K562 (cell line): ENCODE data around the gene PRSS48. TPM values are rescaled to one million over a fixed set of nuclear protein-coding genes. Genes with fewer than 3 reads are reported as not detected.

ENCODE experiments used
- ATAC-seq: fragments of 200-7000 bp; cut with Tn5 transposase; 3 replicates; pipeline ENCODE4 v1.9.1; 2020; ENCODE audit warnings: moderate library complexity
- BruUV-seq: library from RNA; stranded (reverse); fragments of 400-500 nt; replicated peaks from 2 replicates; lab custom pipeline; 2021; lab: Mats Ljungman, UMichigan
- CTCF ChIA-PET: fragments of 300-600 bp; formaldehyde crosslinking; extraction: SDS; loops from one replicate; lab custom pipeline; 2021; ENCODE audit warnings: low intra/inter-chr PET ratio; lab: Yijun Ruan, JAX
- POLR2A ChIA-PET: fragments of 300-600, 350-650 bp; sonication (Branson Sonifier 250); formaldehyde crosslinking; extraction: SDS; loops from one replicate; lab custom pipeline; 2021; ENCODE audit warnings: antibody characterized with exemption, inconsistent platforms; lab: Yijun Ruan, JAX
- DNase-seq, 4 experiments: peaks; one replicate each; pipeline versions ENCODE4 v3.0.0 to v3.0.0-alpha.2; 2011 to 2018; ENCODE audit warnings: low spot score in 3 of 4, mixed read lengths in 3 of 4; ENCODE audit errors: extremely low read depth in 1 of 4
- FAIRE-seq: peaks from 2 replicates; lab custom pipeline; 2011; peaks lifted over from hg19 to GRCh38; lab: Jason Lieb, UNC
- H2AFZ ChIP-seq: 2 replicates; pipeline ENCODE4 v1.6.0; 2011; ENCODE audit warnings: low read depth, low read length, control low read depth, inconsistent platforms
- H3K27ac ChIP-seq: fragments of 200-600 bp; 3 replicates; pipeline ENCODE4 v1.8.0; 2011; ENCODE audit warnings: low read depth, mild to moderate bottlenecking, control low read depth, inconsistent platforms, low read length, moderate library complexity, mixed read lengths; ENCODE audit errors: extremely low read depth
- H3K27me3 ChIP-seq, 2 experiments: fragments of 300-600 bp in 1 of 2; 2 replicates in 1 of 2; 3 replicates in 1 of 2; pipeline versions ENCODE4 v1.6.0 to v1.8.0; 2011; ENCODE audit warnings: inconsistent platforms in 2 of 2, low read length in 2 of 2, mild to moderate bottlenecking in 1 of 2, mixed read lengths in 1 of 2, moderate library complexity in 1 of 2; ENCODE audit not compliant: control insufficient read depth in 2 of 2, insufficient read depth in 2 of 2
- H3K36me3 ChIP-seq: fragments of 300-600 bp; 3 replicates; pipeline ENCODE4 v1.8.0; 2011; ENCODE audit warnings: mild to moderate bottlenecking, low read length, inconsistent platforms; ENCODE audit not compliant: control insufficient read depth, insufficient read depth
- H3K4me1 ChIP-seq, 2 experiments: fragments of 200-600 bp in 1 of 2; replicated peaks in 1 of 2; 2 replicates in 1 of 2; 3 replicates in 1 of 2; pipeline versions ENCODE4 v1.5.1 to v1.8.0; 2011; ENCODE audit warnings: inconsistent platforms in 2 of 2, low read length in 2 of 2, mild to moderate bottlenecking in 1 of 2, mixed read lengths in 1 of 2, moderate library complexity in 1 of 2; ENCODE audit not compliant: control insufficient read depth in 2 of 2, insufficient read depth in 2 of 2
- H3K4me2 ChIP-seq: 2 replicates; pipeline ENCODE4 v1.6.1; 2011; ENCODE audit warnings: low read length, control low read depth, inconsistent platforms, mixed read lengths; ENCODE audit not compliant: insufficient read depth
- H3K4me3 ChIP-seq: fragments of 200-600 bp; sonication (generic), shearing (Covaris generic); 2 replicates; pipeline ENCODE4 v1.5.1; 2016; ENCODE audit warnings: control low read depth, inconsistent platforms
- H3K79me2 ChIP-seq: fragments of 200-600 bp; 3 replicates; pipeline ENCODE4 v1.8.0; 2011; ENCODE audit warnings: low read length, inconsistent platforms; ENCODE audit not compliant: control insufficient read depth, insufficient read depth
- H3K9ac ChIP-seq, 2 experiments: 2 replicates each; pipeline versions ENCODE4 v1.6.0 to v1.6.1; 2011; ENCODE audit warnings: low read depth in 2 of 2, low read length in 2 of 2, control low read depth in 1 of 2, inconsistent platforms in 1 of 2, mild to moderate bottlenecking in 1 of 2, mixed read lengths in 1 of 2; ENCODE audit not compliant: insufficient read depth in 1 of 2
- H3K9me1 ChIP-seq: one replicate; pipeline ENCODE4 v1.6.0; 2011; ENCODE audit warnings: inconsistent platforms, mild to moderate bottlenecking, low read length, moderate library complexity; ENCODE audit not compliant: control insufficient read depth, insufficient read depth
- H3K9me3 ChIP-seq: replicated peaks from 2 replicates; pipeline ENCODE4 v1.5.1; 2011; ENCODE audit warnings: low read depth, low read length, inconsistent platforms; ENCODE audit not compliant: control insufficient read depth, insufficient read depth
- H4K20me1 ChIP-seq: replicated peaks from 2 replicates; pipeline ENCODE4 v1.6.1; 2011; ENCODE audit warnings: low read length, inconsistent platforms, mixed read lengths; ENCODE audit not compliant: control insufficient read depth, insufficient read depth
- ATF3 ChIP-seq, 2 experiments: fragments of 450-650 bp in 1 of 2; sonication (generic) in 1 of 2; formaldehyde crosslinking in 1 of 2; IDR thresholded peaks in 1 of 2; conservative IDR thresholded peaks in 1 of 2; 2 replicates each; pipeline versions ENCODE4 v1.6.1 to v1.8.1; 2016 to 2023; ENCODE audit warnings: mild to moderate bottlenecking in 2 of 2, moderate library complexity in 2 of 2, inconsistent platforms in 1 of 2, missing genetic modification reagents in 1 of 2
- CREBBP ChIP-seq: IDR thresholded peaks from one replicate; pipeline ENCODE4 v1.6.1; 2012; ENCODE audit warnings: low read depth, mild to moderate bottlenecking, control low read depth, inconsistent platforms, low read length
- EHMT2 ChIP-seq: fragments of 450-650 bp; IDR thresholded peaks from 2 replicates; pipeline ENCODE4 v1.6.1; 2018; ENCODE audit warnings: antibody characterized with exemption
- ETS1 ChIP-seq: conservative IDR thresholded peaks from 2 replicates; pipeline ENCODE4 v1.6.1; 2011; ENCODE audit warnings: low read depth, mild to moderate bottlenecking, low read length; ENCODE audit not compliant: control insufficient read depth
- RFX5 ChIP-seq: IDR thresholded peaks from 2 replicates; pipeline ENCODE4 v1.6.1; 2011; ENCODE audit warnings: low read depth, mild to moderate bottlenecking, improper control_type of control experiment, low read length
- TFAM ChIP-seq: fragments of 250-450 bp; sonication (Bioruptor Pico); conservative IDR thresholded peaks from 2 replicates; pipeline ENCODE4 v1.5.0; 2021; ENCODE audit warnings: mild to moderate bottlenecking, moderate library complexity
- WGBS: fragments of 100-300 bp; shearing (Covaris generic); methylation state at CpG from one replicate; pipeline ENCODE4 v1.1.6; 2016; ENCODE audit warnings: low coverage, mixed read lengths; ENCODE audit not compliant: insufficient coverage; ENCODE audit errors: missing lambda C conversion rate; 5-methylcytosine and 5-hydroxymethylcytosine counted together
- in situ Hi-C: fragments of 300-500 bp; cut with MboI; formaldehyde crosslinking; loops from 4 replicates; pipeline ENCODE4 v1.15.0; 2018; ENCODE audit warnings: inconsistent platforms, mixed read lengths
- intact Hi-C: fragments of 100-400 bp; cut with micrococcal nuclease; formaldehyde crosslinking; loops from 2 replicates; pipeline ENCODE4 v1.14.2; 2022
- polyA plus RNA-seq, 8 experiments: library from polyadenylated mRNA; depleted of rRNA in 4 of 8; stranded (reverse) in 5 of 8; unstranded in 3 of 8; fragments of >200 nt; fragmentation: Nextera tagmentation in 2 of 8; fragmentation: Illumina TruSeq in 1 of 8; extraction: Ambion mirVana in 2 of 8; extraction: Trizol in 1 of 8; gene quantifications; 2 replicates each; pipeline versions ENCODE4 v1.2.1 to v1.2.3, GENCODE V29; 2011 to 2014; ENCODE audit warnings: inconsistent platforms in 1 of 8, missing spikeins in 1 of 8
- total RNA-seq, 7 experiments: library from RNA; depleted of rRNA in 6 of 7; stranded (reverse); fragments of >200 nt in 6 of 7; fragmentation: Illumina TruSeq in 2 of 7; extraction: Trizol in 2 of 7; gene quantifications; 2 replicates each; pipeline versions ENCODE4 v1.2.1 to v1.2.3, GENCODE V29; 2011 to 2021; ENCODE audit warnings: low replicate concordance in 1 of 7

The PRSS48 gene
- total and polyA plus RNA-seq, 9 of the 15 experiments (the other 6 are each of a cell fraction or from before 2014, with no cell fraction given) = not detected

- TF ChIP-seq ATF3 (IDR thresholded peaks at IDR 0.05) = peak; percentile 38
- TF ChIP-seq ATF3 (CRISPR knock-in tag; conservative IDR thresholded peaks at IDR 0.05) = no peak
- no peak for TF ChIP-seq RFX5
Measured at GRCh38 chr4:151324752-151325110, 47.8 kb downstream of the PRSS48 start (continued).

- Histone ChIP-seq H3K9ac (no peak within 1 kb of the TSS; a peak in 1 of 4 replicates), H3K4me1 (peaks cover 0 to 11% of the 10 kb centered on the region in 2 experiments; a peak in 2 of 5 replicates), H3K36me3 (no peaks in the 10 kb centered on the region), H3K27me3 (peaks cover 22 to 29% of the 10 kb centered on the region in 2 experiments), H3K9me1 (no peaks in the 10 kb centered on the region), H2AFZ (no peak within 1 kb of the TSS), H3K79me2 (no peaks in the 10 kb centered on the region), H3K4me2 (no peak within 1 kb of the TSS), H4K20me1 (no peaks in the 10 kb centered on the region), H3K4me3 (no peak within 1 kb of the TSS), H3K9me3 (no peaks in the 10 kb centered on the region), H3K27ac (no peak within 1 kb of the TSS)
- BruUV-seq = no TSS peak
- ChIA-PET POLR2A (interaction anchor here (0.6 to 1.0 kb wide), 2 partner anchors 8 to 184 kb away, joined by 3 to 4 read pairs; no protein-coding TSS in a partner anchor), CTCF (no interaction called here)
- 15% methylated on average over 46 of the region's 88 CpGs for WGBS
- DNase-seq (peak in 1 of 4 experiments; percentile 6), ATAC-seq (peak; percentile 43), FAIRE-seq (no peak)
- intact Hi-C loops (no loop called here), in situ Hi-C loops (no loop called here)
- TF ChIP-seq EHMT2 (no peak), ETS1 (no peak), CREBBP (no peak), TFAM (CRISPR knock-in tag) (no peak)
Measured at GRCh38 chr4:151325111-151325948, 48.4 kb downstream of the PRSS48 start, which contains the start of gene SH3D19. Gene SH3D19, minus strand, starts transcription at chr4:151325605. Its CDS starts 253 bp downstream, at chr4:151325352.
